Gastrocnemius medialis (tissue), 4 donors: ENCODE results near the gene ARHGAP6. TPM values are rescaled to one million over a fixed set of nuclear protein-coding genes. Genes with fewer than 3 reads are reported as not detected.

Experiments
- ATAC-seq, 2 donors: fragments of 150-250 bp; one replicate each; pipeline ENCODE4 v1.9.1; 2016
- DNase-seq, 2 donors: peaks; one replicate each; pipeline ENCODE4 v3.0.0-alpha.2; 2019
- H3K27ac ChIP-seq, 4 donors: fragments of 200-600 bp; sonication (generic); 1 replicate in 1 of 4; 2 replicates in 3 of 4; pipeline ENCODE4 v1.5.1; 2016 to 2018; ENCODE audit warnings: mild to moderate bottlenecking in 2 of 4, moderate library complexity in 1 of 4
- H3K27me3 ChIP-seq, 3 donors: fragments of 200-600 bp; sonication (generic) in 2 of 3; 1 replicate in 1 of 3; 2 replicates in 2 of 3; pipeline versions ENCODE4 v1.5.1 to v1.6.0; 2016 to 2019; ENCODE audit warnings: mild to moderate bottlenecking in 1 of 3, moderate library complexity in 1 of 3
- H3K36me3 ChIP-seq, 2 donors: fragments of 200-600 bp; sonication (generic) in 1 of 2; one replicate each; pipeline ENCODE4 v1.5.1; 2017 to 2018
- H3K4me1 ChIP-seq, 2 donors: fragments of 200-600 bp; sonication (generic) in 1 of 2; one replicate each; pipeline ENCODE4 v1.5.1; 2016 to 2017; ENCODE audit warnings: mild to moderate bottlenecking in 2 of 2
- H3K4me3 ChIP-seq, 4 donors: fragments of 200-600 bp; sonication (generic) in 3 of 4; 1 replicate in 1 of 4; 2 replicates in 3 of 4; pipeline ENCODE4 v1.5.1; 2016 to 2019; ENCODE audit warnings: mild to moderate bottlenecking in 2 of 4
- H3K9me3 ChIP-seq, 3 donors: fragments of 200-600 bp; sonication (generic) in 2 of 3; 1 replicate in 1 of 3; 2 replicates in 2 of 3; pipeline ENCODE4 v1.5.1; 2016 to 2019
- CTCF ChIP-seq, 5 experiments: fragments of 450-650 bp in 3 of 5; fragments of 200-600 bp in 2 of 5; sonication (generic) in 2 of 5; IDR thresholded peaks in 4 of 5; conservative IDR thresholded peaks in 1 of 5; 1 replicate in 4 of 5; 2 replicates in 1 of 5; pipeline ENCODE4 v1.5.1; 2016 to 2019; ENCODE audit warnings: antibody characterized with exemption in 5 of 5, mild to moderate bottlenecking in 3 of 5, moderate library complexity in 3 of 5
- POLR2A ChIP-seq, 2 donors: fragments of 450-650 bp; IDR thresholded peaks; one replicate each; pipeline ENCODE4 v1.6.1; 2017; ENCODE audit warnings: antibody characterized with exemption in 2 of 2, mild to moderate bottlenecking in 2 of 2, moderate library complexity in 2 of 2
- in situ Hi-C, 4 donors: fragments of 200-750 bp; cut with MboI; loops; one replicate each; pipeline versions ENCODE4 v1.15.0 to v1.8.0; 2017; ENCODE audit warnings: low sequenced_read_pairs in 4 of 4
- intact Hi-C: fragments of 100-400 bp; cut with DNase I; formaldehyde crosslinking; loops from one replicate; pipeline ENCODE4 v1.15.1; 2023; ENCODE audit warnings: low total_unique reads
- total RNA-seq, 4 donors: library from RNA; depleted of rRNA; stranded (reverse); fragments of >200 nt; gene quantifications; one replicate each; pipeline versions ENCODE4 v1.1.0 to v1.2.3, GENCODE V29; 2016

Gene ARHGAP6
- total RNA-seq, 4 donors from 2014 or later: 10.7 to 18.0 (median 14.9) TPM

DNA sequence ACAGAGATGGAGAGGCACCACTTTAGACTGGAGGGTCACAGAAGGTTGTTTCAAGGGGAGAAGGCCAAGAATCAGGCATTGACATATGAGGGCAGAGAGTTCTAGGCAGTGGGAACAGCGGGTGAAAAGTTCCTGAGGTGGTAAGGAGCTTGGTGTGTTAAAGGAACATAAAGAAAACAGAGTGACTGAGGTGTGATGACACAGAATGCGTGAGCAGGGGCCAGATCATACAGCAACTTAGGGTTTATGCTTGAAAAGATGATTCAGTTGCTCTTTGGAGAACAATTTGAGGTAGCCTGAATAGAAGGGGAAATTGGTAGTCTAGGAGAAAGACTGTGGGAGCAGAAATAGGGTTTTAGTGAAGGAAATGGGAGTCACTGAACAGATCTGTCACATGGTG lies 193.3 kb downstream of the ARHGAP6 start:
- no peaks in the 10 kb centered on the region for H3K4me1 ChIP-seq
- intact Hi-C loops (no loop called here), in situ Hi-C loops (no loop called here)

DNA sequence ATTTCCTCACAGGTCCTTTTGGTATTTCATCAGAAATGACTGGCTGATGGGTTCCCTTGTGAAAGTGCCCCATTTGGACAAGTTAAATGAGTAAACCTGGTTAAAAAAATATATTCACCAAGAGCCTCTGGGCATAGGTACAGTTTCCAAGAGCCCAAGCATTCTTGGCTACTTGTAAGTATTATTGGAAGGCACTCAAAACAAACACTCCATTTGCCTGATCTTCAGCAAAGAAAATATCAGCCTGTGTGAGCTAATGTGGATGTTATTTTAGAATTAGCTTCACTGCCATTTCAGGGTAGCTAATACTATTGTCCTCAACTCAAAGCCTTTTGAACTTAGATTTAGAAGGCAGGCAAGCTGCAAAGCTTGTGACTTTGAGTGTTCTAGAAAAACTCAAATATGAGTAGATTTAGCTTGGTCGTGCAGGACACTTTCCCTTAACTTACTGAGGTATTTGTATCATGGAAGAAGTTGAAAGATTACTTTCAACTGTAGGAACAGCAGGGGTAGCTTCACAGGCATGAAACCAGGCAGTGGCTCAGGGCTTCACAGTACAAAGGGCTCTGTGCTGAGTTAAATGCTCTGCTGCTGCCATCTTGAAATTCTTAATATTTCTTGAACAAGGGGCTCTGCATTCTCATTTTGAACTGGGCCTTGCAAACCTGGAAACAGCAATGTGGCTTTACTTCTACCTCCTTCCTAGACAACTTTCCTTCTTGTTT lies 195.3 kb downstream of the ARHGAP6 start:
- no peaks in the 10 kb centered on the region for H3K4me1 ChIP-seq
- in situ Hi-C loops: no loop called here
- intact Hi-C loops: no loop called here
- no peak for DNase-seq
- H3K27me3 ChIP-seq: no peaks in the 10 kb centered on the region
- H3K27ac ChIP-seq: peak overlapping the region in 1 of 4 donors; percentile 9
- no peaks in the 10 kb centered on the region for H3K9me3 ChIP-seq
- H3K4me3 ChIP-seq: no peak overlapping the region
- TF ChIP-seq POLR2A (IDR thresholded peaks at IDR 0.05) (no peak), CTCF (IDR thresholded peaks at IDR 0.05 in 4 of 5, conservative IDR thresholded peaks at IDR 0.05 in 1 of 5) (no peak)
- ATAC-seq: no peak
- no peaks in the 10 kb centered on the region for H3K36me3 ChIP-seq

More for the DNA sequence above, 193.3 kb downstream of the ARHGAP6 start:
- no peak for ATAC-seq
- Histone ChIP-seq H3K4me3 (no peak overlapping the region), H3K27ac (peak overlapping the region in 2 of 4 donors; percentile 26 to 31), H3K36me3 (no peaks in the 10 kb centered on the region), H3K9me3 (no peaks in the 10 kb centered on the region), H3K27me3 (no peaks in the 10 kb centered on the region)
- TF ChIP-seq POLR2A (IDR thresholded peaks at IDR 0.05): no peak
- no peak for TF ChIP-seq CTCF (IDR thresholded peaks at IDR 0.05 in 4 of 5, conservative IDR thresholded peaks at IDR 0.05 in 1 of 5)
- DNase-seq: no peak

DNA sequence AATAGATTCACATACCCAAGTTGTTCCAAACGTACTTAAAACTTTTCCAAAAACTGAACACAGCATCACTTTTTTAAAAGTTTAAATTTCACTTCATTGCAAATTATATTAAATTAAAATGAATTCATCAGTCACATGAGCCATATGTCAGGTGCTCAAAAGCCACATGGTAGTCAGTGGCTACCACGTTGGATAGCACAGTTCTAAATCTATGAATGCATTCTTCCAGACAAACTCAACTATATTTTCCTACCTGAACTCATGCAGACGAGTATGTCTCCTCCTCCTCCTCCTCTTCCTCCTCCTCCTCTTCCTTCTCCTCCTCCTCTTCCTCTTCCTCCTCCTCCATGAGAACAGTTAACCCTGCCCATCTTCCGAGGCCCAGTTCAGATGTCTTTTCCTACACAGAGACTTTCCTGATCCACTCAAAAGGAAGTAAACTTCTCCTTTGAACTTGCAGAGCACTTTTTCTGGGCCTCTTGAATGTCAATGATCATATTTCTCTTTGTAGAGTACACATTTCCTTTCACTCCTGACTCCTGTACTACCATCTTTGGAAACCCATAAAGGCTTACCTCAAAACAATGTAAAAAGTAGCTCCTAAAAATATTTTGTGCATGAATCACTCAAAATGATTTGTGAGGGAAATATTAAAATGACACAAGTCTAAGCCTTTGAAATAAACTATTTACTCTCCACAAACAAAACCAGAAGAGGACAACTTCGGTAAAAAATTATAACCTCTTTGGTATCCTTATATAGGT lies 199.9 kb downstream of the ARHGAP6 start:
- no peak overlapping the region for H3K27ac ChIP-seq

DNA sequence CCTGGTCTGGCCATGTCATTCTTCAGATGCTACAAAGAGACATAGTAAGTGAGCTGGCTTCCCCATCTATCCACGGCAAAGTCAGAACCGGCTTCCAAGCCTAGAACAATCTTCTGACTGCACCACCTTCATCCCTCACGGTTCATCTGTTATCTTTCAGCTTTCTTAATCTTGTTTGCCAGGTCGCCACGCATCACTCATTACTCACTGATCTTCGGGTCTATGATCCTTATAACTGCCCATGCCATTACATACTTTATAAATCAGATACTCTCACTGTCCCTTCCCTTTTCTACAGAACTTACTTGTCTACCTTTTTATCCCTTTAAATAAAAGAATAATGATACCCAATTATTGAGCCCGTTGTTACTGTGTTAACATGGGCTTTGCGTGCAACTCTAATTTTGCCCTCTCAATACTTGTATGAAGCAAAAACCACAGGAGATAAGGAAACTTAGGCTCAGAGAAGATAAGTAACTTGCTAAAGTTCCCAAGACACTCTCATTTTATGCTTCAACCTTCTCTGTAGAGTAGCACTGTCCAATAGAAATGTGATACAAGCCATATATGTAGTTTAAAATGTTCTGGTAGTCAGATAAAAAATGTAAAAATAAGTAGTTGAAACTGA lies 200.8 kb downstream of the ARHGAP6 start:
- ATAC-seq (no peak), DNase-seq (no peak)
- Histone ChIP-seq H3K36me3 (no peaks in the 10 kb centered on the region), H3K27me3 (no peaks in the 10 kb centered on the region), H3K27ac (no peak overlapping the region), H3K4me3 (no peak overlapping the region), H3K9me3 (no peaks in the 10 kb centered on the region), H3K4me1 (no peaks in the 10 kb centered on the region)
- TF ChIP-seq POLR2A (IDR thresholded peaks at IDR 0.05) (no peak), CTCF (IDR thresholded peaks at IDR 0.05 in 4 of 5, conservative IDR thresholded peaks at IDR 0.05 in 1 of 5) (no peak)
- in situ Hi-C loops: no loop called here
- intact Hi-C loops: no loop called here

More for the DNA sequence above, 199.9 kb downstream of the ARHGAP6 start:
- Histone ChIP-seq H3K27me3 (no peaks in the 10 kb centered on the region), H3K36me3 (no peaks in the 10 kb centered on the region), H3K4me3 (no peak overlapping the region), H3K9me3 (no peaks in the 10 kb centered on the region), H3K4me1 (no peaks in the 10 kb centered on the region)
- ATAC-seq: no peak
- TF ChIP-seq POLR2A (IDR thresholded peaks at IDR 0.05) (no peak), CTCF (IDR thresholded peaks at IDR 0.05 in 4 of 5, conservative IDR thresholded peaks at IDR 0.05 in 1 of 5) (no peak)
- intact Hi-C loops (no loop called here), in situ Hi-C loops (no loop called here)
- no peak for DNase-seq
